GM10266 (cell line): ENCODE measurements around the gene CHRNA4.

Source experiments
- DNase-seq: peaks from one replicate; pipeline ENCODE4 v3.0.0; 2012; ENCODE audit errors: extremely low spot score
- TF ChIP-seq, protein P1 (sequence below): IDR thresholded peaks from 2 replicates; pipeline ENCODE4 v1.5.1; 2012; ENCODE audit warnings: mild to moderate bottlenecking, low read depth; ENCODE audit not compliant: control insufficient read depth, insufficient read depth; ENCODE audit errors: missing control alignments

Gene CHRNA4

DNA sequence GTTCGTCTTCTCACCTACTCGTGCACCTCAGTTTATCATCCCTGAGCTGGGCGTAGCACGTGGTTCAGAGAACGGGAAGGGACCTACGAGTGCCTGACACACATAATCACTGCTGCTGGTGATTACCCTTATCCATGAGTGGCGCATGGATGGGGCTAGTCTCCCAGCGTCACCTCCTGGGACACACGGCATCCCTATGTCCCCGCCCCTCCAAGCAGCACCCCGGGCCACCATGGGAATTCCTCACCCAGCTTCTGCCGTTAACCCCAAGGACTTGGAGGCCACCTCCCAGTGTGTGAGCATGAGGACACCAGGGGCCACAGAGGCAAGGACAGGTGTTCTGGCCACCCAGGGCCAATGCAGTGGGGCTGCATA is 9.8 kb downstream of the CHRNA4 start:
- DNase-seq = no peak
- TF ChIP-seq, protein P1, sequence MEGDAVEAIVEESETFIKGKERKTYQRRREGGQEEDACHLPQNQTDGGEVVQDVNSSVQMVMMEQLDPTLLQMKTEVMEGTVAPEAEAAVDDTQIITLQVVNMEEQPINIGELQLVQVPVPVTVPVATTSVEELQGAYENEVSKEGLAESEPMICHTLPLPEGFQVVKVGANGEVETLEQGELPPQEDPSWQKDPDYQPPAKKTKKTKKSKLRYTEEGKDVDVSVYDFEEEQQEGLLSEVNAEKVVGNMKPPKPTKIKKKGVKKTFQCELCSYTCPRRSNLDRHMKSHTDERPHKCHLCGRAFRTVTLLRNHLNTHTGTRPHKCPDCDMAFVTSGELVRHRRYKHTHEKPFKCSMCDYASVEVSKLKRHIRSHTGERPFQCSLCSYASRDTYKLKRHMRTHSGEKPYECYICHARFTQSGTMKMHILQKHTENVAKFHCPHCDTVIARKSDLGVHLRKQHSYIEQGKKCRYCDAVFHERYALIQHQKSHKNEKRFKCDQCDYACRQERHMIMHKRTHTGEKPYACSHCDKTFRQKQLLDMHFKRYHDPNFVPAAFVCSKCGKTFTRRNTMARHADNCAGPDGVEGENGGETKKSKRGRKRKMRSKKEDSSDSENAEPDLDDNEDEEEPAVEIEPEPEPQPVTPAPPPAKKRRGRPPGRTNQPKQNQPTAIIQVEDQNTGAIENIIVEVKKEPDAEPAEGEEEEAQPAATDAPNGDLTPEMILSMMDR = no peak

DNA sequence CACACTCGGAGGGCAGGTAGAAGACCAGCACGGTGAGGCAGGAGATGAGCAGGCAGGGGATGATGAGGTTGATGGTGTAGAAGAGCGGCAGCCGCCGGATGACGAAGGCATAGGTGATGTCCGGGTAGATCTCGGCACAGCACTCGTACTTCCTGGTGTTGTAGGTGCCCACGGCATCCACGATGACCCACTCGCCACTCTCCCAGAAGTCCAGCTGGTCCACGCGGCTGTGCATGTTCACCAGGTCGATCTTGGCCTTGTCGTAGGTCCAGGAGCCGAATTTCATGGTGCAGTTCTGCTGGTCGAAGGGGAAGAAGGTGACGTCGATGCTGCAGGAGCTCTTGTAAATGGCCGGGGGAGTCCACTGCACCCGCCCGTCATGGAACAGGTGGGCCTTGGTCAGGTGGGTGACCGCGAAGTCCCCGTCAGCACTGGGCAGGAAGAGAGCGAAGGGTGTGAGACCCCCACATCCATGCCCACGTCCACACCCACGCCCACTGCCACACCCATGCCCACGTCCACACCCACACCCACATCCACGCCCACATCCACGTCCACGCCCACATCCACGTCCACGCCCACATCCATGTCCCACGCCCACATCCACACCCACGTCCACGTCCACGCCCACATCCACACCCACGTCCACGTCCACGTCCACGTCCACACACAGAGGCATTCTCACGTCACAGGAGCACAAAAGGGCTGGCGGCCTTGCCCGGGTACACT is 10.4 kb downstream of the CHRNA4 start:
- no peak for DNase-seq
- TF ChIP-seq, protein P1 = no peak

DNA sequence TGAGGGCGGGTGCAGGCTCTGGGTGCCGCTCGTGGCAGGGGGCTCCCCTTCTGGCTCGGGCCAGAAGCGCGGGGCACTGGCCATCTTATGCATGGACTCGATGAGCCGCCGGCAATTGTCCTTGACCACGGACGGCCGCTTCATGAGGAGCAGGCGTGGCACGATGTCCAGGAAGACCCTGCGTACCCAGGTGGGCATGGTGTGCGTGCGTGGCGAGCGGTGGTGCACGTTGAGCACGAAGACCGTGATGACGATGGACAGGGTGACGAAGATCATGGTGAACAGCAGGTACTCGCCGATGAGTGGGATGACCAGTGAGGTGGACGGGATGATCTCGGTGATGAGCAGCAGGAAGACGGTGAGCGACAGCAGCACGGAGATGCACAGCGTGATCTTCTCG is 11.0 kb downstream of the CHRNA4 start:
- no peak for DNase-seq
- TF ChIP-seq, protein P1 = no peak

DNA sequence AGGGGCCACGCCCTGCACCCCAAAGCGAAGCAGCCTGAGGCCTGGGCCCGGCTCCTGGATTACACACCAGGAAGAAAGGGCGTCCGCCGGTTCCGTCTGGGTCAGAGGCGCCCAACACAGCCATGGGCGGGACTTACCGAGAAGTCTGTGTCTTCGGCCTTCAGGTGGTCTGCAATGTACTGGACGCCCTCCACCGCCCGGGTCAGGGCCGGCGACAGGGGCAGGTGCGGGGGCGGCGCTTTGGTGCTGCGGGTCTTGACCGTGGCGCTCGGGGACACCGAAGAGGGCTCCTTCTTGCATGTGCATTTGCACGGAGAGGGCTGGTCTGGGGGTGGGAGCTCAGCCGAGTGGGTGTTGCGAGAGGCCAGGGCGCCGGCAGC is 11.6 kb downstream of the CHRNA4 start:
- no peak for DNase-seq
- TF ChIP-seq, protein P1 = no peak

DNA sequence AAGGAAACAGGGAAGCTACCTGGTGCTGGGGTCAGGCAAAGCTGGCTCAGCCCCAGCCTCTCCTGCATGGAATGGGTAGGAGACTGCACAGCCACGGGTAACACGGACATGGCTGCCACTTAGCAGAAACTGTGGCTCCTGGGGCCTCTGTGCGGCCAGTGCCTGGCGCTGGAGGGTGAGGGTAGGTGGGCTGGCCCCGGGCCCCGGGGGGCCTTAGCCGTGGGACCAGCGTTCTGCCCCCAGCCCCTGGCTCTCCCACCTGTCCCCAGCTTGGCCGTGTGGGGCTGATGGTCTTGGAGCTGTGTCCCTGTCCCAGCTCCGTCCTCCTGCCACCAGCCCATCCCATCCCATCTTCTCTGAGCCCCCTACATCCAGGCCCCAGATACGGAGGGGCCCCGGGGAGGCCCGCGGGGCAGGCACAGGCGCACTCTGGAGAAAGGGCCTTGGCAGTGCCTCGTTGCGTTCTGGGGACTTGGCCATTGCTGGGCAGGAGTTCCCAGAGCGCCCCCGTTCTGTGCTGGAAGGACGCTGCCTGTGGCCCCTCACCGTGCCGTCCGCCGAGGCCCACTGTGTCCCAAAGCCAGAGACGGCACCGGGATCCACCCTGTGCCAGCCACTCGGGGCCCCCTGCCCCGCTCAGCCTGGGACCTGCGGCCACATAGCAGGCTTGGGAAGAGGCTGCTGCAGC is 12.2 kb downstream of the CHRNA4 start:
- no peak for DNase-seq
- TF ChIP-seq, protein P1 = no peak

DNA sequence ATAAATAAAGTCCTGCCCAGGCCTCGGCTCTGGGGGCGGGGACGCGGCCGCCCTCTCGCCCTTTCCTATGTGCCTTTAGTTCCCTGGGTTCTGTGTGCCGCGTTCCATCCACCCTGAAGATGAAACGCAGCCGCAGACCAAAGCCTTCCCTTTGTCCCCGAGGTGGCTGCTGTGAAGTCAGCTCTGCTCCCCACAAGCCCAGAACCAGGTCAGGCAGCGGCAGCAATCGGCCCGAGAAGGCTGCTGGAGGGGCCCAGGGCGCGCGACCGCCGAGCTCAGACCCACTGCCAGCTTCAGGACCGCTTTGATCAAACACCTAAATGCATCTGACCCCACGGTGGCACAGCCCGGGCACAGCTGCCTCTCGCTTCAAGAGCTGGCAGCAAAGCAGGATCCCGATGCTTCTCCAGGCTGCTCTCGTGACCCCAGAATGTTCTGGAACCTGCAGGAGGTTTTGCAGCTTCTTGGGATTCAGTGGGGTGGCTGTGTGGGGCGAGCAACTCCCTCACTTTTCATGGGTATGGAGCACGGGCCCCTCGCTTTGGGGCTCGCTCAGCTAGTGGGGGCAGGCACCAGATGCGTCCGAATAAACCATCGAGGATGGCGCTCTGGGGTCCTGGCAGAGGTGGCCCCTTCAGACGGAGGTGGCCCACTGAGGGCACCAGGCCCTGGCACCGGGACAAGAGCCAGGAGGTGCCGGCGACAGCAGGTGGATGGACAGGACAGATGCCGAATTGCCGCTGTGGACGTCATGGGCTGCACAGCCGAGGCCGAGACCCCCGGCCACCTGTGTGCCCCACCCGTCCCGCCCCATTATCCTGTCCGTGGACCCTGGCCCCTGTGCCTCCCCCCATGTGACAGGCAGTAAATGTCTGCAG is 13.0 kb downstream of the CHRNA4 start:
- DNase-seq = no peak
- TF ChIP-seq, protein P1 = no peak
